GM12878 (cell line): Measurements from ENCODE around the gene NRK. TPM values are rescaled to one million over a fixed set of nuclear protein-coding genes. Genes with fewer than 3 reads are reported as not detected.

Source experiments
- BACH1 ChIP-seq: fragments of 450-650 bp; IDR thresholded peaks from 2 replicates; pipeline ENCODE4 v1.6.1; 2017; ENCODE audit warnings: mild to moderate bottlenecking, borderline replicate concordance
- CEBPB ChIP-seq, 2 experiments: fragments of 150-350 bp in 1 of 2; IDR thresholded peaks; 2 replicates each; pipeline ENCODE4 v1.6.1; 2012 to 2014; ENCODE audit warnings: low read depth in 2 of 2, low read length in 2 of 2, borderline replicate concordance in 1 of 2, inconsistent platforms in 1 of 2
- IKZF1 ChIP-seq: fragments of 450-650 bp; conservative IDR thresholded peaks from 2 replicates; pipeline ENCODE4 v1.6.1; 2017; ENCODE audit warnings: antibody characterized with exemption, mild to moderate bottlenecking
- NFXL1 ChIP-seq: fragments of 450-650 bp; IDR thresholded peaks from 2 replicates; pipeline ENCODE4 v1.6.1; 2017; ENCODE audit warnings: antibody characterized with exemption, mild to moderate bottlenecking, borderline replicate concordance
- NR2C2 ChIP-seq: IDR thresholded peaks from 2 replicates; pipeline ENCODE4 v1.6.1; 2011; ENCODE audit warnings: borderline replicate concordance, low read depth; ENCODE audit not compliant: control insufficient read depth, insufficient read length
- NRF1 ChIP-seq: conservative IDR thresholded peaks from 2 replicates; pipeline ENCODE4 v1.6.1; 2011; ENCODE audit warnings: mild to moderate bottlenecking, low read depth, low read length, improper control_type of control experiment
- SKIL ChIP-seq: fragments of 450-650 bp; IDR thresholded peaks from 2 replicates; pipeline ENCODE4 v1.6.1; 2017; ENCODE audit warnings: mild to moderate bottlenecking, low read depth, inconsistent platforms; ENCODE audit not compliant: poor library complexity, severe bottlenecking
- SREBF2 ChIP-seq: IDR thresholded peaks from 2 replicates; pipeline ENCODE4 v1.6.1; 2012; ENCODE audit warnings: mild to moderate bottlenecking, low read length
- polyA plus RNA-seq, 11 experiments: library from polyadenylated mRNA; depleted of rRNA in 4 of 11; unstranded in 6 of 11; stranded (reverse) in 5 of 11; fragments of >200 nt; fragmentation: Nextera tagmentation in 4 of 11; fragmentation: Illumina TruSeq in 1 of 11; extraction: Ambion mirVana in 4 of 11; extraction: Trizol in 1 of 11; gene quantifications; 1 replicate in 1 of 11; 2 replicates in 10 of 11; pipeline versions ENCODE4 v1.2.1 to v1.2.3, GENCODE V29; 2011 to 2016; ENCODE audit warnings: inconsistent platforms in 2 of 11, missing spikeins in 2 of 11, low read depth in 1 of 11
- total RNA-seq, 4 experiments: library from RNA; depleted of rRNA in 3 of 4; stranded (reverse); fragments of >200 nt in 3 of 4; fragmentation: Illumina TruSeq in 1 of 4; extraction: Trizol in 1 of 4; gene quantifications; 2 replicates each; pipeline versions ENCODE4 v1.2.1 to v1.2.3, GENCODE V29; 2013 to 2021
- TF ChIP-seq, protein P1 (sequence below): IDR thresholded peaks from 2 replicates; pipeline ENCODE4 v1.6.1; 2012; ENCODE audit warnings: mild to moderate bottlenecking, low read depth, low read length

NRK gene
- total and polyA plus RNA-seq, 10 of the 15 experiments (the other 5 are each of a cell fraction or from before 2014, with no cell fraction given), result 0.15 TPM; not detected in 9

DNA sequence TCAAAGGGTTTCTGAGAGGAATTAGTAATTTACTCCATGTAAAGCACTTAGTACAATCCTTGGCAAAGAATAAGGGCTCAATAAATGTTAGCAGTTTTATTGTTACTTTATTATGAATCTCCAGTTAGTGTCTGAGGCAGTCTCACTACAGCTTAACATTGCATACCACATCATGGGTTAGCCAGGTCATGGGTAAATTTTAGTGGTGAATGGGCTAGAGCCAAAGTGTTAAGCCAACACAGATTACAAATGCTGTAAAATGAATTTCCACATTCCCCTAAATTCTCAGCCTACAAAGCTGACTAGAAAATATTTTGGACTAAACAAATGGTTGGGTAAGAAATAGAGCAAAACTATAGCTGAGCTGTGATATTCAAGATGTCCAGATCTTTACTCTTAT, 72.4 kb downstream of the NRK start (continued):
- TF ChIP-seq, protein P1, sequence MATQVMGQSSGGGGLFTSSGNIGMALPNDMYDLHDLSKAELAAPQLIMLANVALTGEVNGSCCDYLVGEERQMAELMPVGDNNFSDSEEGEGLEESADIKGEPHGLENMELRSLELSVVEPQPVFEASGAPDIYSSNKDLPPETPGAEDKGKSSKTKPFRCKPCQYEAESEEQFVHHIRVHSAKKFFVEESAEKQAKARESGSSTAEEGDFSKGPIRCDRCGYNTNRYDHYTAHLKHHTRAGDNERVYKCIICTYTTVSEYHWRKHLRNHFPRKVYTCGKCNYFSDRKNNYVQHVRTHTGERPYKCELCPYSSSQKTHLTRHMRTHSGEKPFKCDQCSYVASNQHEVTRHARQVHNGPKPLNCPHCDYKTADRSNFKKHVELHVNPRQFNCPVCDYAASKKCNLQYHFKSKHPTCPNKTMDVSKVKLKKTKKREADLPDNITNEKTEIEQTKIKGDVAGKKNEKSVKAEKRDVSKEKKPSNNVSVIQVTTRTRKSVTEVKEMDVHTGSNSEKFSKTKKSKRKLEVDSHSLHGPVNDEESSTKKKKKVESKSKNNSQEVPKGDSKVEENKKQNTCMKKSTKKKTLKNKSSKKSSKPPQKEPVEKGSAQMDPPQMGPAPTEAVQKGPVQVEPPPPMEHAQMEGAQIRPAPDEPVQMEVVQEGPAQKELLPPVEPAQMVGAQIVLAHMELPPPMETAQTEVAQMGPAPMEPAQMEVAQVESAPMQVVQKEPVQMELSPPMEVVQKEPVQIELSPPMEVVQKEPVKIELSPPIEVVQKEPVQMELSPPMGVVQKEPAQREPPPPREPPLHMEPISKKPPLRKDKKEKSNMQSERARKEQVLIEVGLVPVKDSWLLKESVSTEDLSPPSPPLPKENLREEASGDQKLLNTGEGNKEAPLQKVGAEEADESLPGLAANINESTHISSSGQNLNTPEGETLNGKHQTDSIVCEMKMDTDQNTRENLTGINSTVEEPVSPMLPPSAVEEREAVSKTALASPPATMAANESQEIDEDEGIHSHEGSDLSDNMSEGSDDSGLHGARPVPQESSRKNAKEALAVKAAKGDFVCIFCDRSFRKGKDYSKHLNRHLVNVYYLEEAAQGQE, result no peak
- no peak for TF ChIP-seq NR2C2
- no peak for TF ChIP-seq IKZF1
- no peak for TF ChIP-seq CEBPB (IDR thresholded peaks at IDR 0.05; ENCODE audit: borderline replicate concordance in 1 of 2, low read depth in 2 of 2, low read length in 2 of 2)
- no peak for TF ChIP-seq SKIL
- TF ChIP-seq NRF1, result no peak
- TF ChIP-seq BACH1, result no peak
- no peak for TF ChIP-seq SREBF2
- no peak for TF ChIP-seq NFXL1
